HPDE6-E6E7 (cell line): ENCODE results near the gene APEX1.
A peak's percentile ranks its signal among the peaks of the same experiment; 100 is the strongest.
"Not testable (repeated sequence)": the region's sequence is repeated elsewhere in the genome, so short reads cannot be mapped to it uniquely, and the experiment has no call there.

Source experiments
- DNase-seq: peaks from one replicate; pipeline ENCODE4 v3.0.0; 2011; ENCODE audit warnings: missing footprints; ENCODE audit errors: extremely low spot score

The APEX1 gene

DNA sequence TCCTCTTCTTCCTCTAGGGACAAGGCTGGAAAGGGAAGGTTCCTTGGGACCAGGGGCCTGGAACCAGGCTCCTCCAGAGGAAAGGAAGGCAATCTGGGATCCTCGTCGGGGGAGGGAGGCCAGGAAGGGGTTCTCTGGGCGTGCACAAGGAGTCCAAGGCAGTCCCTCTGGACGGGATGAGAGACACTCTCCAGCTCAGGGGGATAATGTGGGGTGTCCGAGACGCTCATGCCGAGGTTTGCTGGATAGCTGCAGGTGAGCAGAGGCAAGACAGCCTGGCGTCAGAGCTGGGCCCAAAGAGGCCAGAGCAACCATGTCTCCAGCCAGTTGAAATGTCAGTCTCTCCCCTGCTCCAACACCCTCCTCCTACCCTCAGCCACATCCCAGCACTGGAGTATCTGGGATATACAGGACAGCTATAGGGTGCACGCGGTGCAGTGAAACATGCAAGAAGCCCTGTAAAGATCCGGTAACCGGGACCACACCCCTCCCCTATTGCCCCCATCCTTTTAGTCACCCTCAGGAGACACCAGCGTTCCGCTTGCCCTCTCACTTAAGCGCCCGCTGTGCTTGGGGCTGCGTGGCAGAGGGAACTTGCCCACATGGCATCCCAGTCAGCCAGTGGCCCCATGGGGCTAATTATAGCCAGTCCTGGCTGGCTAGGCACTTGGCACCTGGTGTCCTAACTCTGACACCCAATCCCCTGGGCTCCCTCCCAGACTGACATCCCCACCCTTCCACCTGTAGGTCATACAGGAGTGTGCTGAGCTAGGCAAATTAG is 19.3 kb upstream of the APEX1 start, which contains the start of gene KLHL33:
Gene KLHL33, minus strand, starts transcription at position 585 of the 781 bp plus-strand sequence. Its CDS starts 355 bp downstream, at position 230.
- no peak for DNase-seq

DNA sequence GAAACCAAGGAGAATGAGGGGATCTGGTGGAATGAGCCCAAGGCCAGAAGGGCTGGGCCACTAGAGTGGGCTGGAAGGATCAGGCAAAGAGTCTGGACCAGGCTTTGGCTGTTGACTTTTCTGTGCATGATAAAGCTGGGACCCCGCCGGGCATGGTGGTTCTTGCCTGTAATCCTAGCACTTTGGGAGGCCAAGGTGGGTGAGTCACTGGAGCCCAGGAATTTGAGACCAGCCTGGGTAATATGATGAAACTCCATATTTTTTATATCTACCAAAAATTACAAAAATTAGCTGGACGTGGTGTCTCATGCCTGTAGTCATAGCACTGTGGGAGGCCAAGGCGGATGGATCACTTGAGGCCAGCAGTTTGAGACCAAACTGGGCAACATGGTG is 18.7 kb upstream of the APEX1 start:
- no peak for DNase-seq

DNA sequence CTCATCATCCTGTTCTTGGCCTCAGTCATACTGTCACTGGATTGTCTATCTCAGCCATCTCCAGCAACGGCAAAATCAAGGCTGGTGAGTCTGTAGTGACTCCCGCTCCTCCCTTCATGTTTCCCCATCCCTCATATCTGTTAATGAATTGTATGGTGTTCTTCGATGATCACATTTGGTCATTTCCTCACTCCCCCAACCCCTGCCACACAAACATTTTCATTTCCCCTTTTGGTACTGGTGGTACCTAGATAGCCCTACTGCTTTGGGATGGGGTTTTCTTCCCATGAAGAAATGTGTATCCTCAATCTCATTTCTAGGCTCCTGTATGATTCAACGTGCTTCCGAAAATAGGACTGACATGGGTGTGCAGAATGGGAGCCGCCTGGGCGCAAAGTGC is 16.4 kb upstream of the APEX1 start:
- DNase-seq, result no peak

DNA sequence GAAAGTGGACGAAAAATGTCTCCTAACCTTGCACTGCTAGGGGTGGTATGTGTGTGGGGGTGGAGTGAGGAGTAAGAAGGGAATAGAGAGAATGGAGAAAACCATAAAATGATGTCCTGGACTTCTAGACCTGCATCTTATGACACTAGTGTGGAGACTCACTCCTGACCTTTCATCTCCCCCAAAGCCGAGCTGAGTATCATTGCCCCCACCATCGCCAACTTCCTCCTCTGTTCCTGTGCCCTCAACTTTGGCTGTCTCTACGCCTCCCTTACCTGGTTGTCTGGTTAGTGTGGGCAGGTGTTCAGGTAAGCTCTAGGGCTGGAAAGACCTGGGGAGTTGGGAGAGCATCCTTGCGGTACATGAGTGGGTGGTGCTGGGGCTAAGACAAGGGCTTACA is 14.6 kb upstream of the APEX1 start:
- DNase-seq, result no peak

DNA sequence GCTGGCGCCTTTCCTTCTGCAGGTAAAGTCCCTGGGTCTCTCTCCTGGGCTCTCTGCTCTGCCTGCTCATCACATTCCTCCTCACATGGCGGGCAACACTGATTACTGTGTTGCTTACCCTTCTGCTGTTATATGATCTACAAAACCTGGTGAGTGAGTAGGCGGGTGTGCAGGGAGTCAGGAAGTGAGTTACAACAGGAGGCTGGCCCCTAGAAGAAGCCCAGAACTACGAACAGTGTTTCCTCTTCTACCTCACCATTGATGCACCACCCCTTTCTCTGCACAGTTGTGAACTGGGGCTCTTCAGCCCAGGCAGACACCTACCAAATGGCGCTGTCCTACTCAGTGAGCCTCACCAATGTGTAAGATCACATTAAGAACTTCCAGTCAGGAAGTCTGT is 14.1 kb upstream of the APEX1 start:
- no peak for DNase-seq

DNA sequence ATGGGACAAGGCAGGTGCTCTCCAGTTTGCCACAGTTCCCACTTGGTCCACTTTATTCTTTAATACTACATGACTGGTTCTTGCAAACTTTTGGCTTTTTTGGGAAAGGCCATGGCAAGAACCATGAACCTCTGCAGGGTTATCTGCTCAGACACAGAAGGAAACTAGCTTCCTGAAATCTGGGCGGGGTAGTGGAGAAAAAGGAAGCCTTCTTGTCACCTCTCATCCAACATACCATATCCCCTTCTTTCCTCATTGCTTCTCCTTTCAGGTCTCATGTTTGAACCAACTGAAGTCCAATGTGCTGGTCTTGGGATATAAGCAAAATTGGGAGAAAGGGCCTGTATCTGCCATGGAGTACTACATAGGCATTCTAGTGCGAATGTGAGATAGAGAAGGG is 13.6 kb upstream of the APEX1 start:
- DNase-seq, result no peak

DNA sequence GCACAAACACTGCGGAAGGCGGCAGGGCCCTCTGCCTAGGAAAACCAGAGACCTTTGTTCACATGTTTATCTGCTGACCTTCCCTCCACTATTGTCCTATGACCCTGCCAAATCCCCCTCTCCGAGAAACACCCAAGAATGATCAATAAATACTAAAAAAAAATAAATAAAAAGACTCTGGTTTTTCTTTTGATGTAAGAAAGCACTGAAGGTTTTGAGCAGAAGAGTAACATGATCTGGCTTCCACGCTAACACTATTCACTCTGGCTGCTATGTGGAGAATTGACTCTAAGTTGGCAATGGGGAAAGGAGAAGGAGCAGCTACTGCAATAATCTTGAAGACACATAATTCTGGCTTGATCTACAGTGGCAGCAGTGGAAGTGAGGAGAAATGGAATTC is 11.4 kb upstream of the APEX1 start:
- DNase-seq, result not testable (repeated sequence)

DNA sequence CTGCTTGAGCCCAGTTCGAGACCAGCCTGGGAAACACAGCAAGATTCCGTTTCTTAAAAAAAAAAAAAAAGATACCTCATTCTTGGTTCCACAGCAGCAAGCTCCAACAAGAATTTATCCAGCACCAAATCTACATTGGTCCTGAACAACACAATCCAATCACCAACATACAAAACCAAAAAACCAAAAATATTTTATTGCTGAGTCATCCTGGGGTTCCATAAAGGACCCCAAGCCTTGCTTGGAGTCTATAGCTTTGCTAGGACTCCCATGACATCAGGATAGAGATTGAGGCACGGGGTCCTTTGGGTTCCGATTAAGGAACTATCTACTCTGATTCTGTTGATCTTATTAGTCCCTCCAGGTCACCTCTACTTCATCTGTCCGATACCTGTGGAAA is 8.1 kb upstream of the APEX1 start:
- no peak for DNase-seq

DNA sequence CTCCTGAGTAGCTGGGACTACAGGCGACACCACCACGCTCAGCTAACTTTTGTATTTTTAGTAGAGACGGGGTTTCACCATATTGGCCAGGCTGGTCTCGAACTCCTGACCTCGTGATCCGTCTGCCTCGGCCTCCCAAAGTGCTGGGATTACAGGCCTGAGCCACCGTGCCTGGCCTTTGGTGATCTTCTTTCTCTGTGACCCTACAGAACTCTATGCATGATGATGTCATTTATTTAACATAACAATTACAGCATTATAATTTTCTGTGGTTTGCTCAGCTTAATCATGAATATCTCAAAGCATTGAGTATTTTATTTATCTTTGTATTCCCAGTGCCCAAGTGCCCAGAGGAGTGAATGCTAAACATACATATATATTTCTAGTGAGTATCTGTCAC is 2.2 kb upstream of the APEX1 start:
- DNase-seq, result not testable (repeated sequence)

DNA sequence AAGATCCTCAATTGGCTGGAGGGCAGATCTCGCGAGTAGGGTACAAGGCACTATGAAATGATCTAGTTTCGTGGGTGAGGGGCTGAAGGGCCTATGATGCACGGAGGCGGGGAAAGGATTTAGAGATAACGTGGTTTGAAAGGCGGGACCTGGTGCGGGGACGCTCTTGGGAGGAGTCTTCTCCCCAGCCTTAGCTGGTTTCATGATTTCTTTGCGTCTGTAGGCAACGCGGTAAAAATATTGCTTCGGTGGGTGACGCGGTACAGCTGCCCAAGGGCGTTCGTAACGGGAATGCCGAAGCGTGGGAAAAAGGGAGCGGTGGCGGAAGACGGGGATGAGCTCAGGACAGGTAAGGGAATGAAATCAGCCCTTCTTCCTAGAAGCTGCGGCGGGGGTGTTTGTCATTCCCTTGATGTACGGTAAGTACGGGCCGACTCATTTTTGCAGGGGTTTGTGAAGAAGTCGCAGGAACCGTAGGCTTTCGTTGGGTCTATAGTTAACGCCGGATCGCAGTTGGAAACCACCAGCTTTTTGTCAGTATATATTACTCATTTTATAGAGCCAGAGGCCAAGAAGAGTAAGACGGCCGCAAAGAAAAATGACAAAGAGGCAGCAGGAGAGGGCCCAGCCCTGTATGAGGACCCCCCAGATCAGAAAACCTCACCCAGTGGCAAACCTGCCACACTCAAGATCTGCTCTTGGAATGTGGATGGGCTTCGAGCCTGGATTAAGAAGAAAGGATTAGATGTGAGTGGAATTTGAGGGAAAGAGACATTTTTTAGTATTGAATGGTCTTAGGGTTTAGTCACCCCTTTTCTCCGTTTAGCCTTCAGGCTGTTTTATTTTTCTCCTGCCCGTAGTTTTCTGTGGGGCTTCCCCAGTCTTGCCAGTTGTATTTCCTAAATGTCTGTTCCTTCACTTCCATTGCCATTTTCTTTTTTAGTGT is 602 bp downstream of the APEX1 start:
- no peak for DNase-seq

DNA sequence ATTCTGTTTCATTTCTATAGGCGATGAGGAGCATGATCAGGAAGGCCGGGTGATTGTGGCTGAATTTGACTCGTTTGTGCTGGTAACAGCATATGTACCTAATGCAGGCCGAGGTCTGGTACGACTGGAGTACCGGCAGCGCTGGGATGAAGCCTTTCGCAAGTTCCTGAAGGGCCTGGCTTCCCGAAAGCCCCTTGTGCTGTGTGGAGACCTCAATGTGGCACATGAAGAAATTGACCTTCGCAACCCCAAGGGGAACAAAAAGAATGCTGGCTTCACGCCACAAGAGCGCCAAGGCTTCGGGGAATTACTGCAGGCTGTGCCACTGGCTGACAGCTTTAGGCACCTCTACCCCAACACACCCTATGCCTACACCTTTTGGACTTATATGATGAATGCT is 1.9 kb downstream of the APEX1 start:
- no peak for DNase-seq

DNA sequence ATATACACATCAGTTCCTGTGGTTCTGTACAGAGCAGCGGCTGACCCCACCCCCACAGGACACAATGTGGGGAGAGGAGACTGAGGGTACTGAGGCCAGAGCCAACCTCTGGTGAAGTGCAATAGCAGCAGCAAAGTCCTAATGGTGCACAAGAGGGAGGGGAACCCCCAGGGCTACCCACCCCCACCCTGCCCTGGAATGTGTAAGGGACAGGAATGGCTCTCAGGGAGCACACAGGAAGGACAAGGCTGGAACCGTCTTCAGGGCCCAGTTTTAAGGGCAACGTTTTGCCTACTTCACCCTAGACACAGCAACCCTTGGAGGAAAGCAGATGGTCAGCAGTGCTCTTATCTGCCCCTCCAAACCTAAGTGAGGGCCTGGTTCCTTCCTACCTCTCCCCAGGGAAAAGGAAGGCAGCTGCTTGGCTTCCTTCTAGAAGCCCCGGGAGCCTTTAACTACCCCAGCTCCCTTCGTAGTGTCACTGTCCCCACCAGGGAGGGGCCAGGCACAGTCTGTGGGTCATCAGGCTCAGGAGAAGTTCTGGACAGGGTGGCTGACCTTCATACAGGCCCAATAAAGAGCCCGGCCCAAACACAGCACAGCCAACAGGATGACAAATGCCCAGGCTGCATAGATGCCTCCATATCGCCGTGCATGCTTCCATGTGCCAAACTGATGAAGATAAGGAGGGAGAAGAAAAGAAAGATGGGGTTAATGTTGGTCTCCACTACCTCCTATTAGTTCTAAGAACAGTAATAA is 3.2 kb downstream of the APEX1 start:
- no peak for DNase-seq

DNA sequence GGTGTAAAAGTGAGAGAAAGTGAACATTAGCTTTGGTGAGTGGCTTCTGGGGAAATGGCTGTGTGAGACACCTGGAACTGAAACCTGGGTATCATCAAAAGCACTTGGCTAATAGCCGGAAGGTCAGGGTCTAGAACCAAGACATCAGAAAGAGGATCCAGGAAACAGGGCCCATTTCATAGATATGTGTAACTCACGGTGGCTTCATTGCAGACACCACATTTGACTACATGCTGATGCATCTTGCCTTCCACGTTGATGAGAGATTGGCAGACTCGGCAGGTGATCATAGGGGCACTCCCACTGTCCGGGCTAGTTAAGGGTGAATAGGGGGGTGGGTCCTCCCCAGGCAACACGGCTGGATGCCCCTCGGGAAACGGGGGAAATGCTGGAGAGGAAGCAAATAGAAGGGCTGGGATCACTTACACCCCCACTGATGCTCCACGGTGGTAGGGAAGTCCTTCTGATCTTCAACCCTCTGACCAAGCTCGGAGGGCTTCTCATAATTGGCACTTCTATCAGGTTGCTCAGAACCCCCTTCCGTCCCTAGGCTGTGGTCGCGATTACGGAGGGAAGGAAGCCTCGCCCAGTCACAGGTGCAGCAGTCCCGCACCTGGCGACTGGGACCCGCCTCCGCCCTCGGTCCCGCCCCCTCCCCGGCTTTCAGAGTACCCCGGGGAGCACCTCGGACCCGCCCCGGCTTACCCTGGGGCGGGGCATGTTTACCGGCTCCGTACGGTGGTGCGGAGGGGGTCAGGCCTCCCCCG is 5.6 kb downstream of the APEX1 start:
- no peak for DNase-seq

DNA sequence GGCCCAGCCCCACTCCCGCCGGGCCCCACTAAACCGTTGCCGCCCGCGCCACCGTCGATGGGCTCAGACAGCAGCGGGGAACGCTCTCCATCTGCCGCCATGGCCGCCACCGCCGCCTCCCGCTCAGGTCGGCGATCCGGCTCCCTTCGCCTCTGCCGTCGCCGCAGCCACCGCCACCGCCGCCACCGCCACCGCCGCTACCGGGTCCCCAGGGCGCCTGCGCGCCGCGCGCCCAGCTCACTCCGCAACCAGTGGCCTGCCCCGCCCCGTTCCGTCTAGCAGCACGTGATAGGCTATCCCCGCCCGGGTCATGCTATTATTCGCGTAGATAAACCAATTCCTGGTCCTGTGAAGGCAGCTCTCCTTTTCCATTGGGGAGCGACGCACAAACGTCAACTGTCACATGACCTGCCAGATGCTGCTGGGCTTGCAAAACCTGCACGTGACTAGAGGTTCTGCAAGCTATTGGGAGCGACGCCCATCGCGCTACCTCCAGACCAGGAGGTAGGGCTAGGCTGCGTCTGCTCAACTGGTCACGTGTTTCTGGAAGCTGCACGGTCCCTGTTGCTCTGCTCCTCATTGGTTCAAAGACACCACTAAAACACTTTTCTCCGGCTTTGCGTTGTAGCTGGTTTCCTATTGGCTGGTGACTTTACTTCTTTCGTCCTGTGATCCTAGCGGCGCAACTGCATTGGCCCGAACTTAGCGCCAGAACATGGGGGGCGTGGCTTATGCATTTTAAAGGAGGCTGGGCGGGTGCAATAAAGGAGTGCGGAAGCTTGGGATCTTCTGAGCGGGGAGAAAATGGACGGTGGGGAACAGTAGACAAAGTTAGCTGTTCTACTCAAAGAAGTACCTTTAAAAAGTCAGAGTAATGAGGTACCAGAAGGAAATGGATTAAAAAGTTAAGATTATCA is 6.5 kb downstream of the APEX1 start, which contains the start of gene PIP4P1:
Gene PIP4P1, minus strand, starts transcription at position 210 of the 917 bp plus-strand sequence. Its CDS starts 109 bp downstream, at position 101.
- peak; percentile 91 for DNase-seq

DNA sequence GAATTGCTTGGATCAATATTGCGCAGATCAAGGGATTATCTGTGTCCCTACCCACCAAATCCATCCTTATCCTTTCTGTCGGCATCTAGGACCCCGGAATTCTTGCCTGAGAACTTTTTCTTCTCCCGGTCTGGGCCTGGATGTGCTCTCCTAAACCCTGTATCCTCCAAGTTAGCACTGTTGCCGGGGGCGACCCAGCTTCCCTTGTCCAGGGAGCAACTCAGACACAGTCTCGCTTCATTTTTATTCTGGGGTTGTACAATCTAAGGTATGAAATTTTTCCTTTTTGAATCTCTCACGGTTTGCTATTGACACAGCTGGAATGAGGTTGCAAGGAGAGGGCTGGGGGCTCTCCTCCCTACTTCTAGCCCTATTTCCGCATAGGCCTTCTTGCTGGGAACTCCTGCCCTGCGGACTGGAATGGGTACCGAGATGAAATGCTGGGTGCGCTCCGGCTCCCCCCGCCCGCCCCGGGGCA is 13.8 kb downstream of the APEX1 start:
- DNase-seq, result no peak

DNA sequence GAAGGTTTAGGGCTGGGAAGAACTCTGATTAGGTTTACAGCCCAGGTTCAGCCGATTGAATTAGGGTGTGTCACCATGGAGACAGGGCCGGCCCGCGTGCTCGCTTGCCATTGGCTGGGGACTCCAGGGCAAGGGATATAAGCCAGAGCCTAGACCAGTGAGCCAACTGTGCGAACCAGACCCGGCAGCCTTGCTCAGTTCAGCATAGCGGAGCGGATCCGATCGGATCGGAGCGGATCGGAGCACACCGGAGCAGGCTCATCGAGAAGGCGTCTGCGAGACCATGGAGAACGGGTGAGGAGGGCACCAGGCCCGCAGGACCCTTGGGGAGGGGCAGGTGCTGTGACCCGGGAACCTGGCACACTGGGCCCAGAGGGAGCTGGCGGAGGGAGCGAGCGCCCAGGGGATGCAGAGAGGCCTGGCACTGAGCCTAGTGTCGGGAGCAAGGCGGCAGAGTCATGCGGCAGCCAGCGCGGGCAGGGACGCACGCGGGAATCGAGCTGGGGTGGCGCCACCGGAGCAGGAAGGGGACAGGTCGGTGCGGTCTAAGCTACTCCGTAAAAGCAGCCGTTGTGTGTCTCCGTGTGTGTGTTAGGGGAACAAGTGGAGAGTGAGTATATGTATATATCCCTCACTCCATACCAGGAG is 14.3 kb downstream of the APEX1 start, which contains the start of gene PNP:
Gene PNP, plus strand, starts transcription at position 165 of the 648 bp plus-strand sequence. Its CDS starts 119 bp downstream, at position 284.
- DNase-seq, result peak; percentile 98

DNA sequence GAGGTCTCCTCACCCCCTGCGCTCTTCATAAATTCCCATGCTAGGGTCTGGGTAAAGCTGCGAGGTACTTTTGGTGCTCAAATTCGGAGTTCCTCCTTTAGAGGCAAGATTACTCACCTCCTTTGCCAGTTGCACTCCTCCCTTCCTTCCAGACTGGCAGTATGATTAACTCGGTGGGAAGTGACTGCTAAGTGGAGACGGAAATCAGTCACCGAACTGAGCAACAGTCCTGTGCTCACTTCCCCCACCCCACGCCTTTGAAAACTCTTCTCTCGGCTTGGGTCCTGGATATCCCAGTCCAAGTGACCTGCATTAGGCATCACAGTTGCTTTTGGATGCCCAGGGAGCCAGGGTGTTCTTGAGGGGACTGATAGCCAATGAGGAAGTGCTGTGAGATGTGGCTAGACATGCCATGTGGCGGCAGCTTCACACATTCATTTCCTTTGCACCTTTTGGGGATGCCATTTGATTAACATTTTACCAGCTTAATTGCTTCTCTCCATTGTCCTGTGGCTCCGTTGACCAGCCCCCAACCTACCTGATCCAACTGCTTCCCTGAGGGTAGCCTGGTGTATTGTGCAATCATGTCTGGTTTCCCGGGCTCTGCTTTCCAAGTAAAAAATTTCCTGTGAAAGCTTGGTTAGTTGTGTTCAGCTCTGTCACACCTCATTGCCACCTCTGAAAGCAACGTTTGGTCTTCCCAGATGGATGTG is 15.0 kb downstream of the APEX1 start:
- DNase-seq, result peak; percentile 82

DNA sequence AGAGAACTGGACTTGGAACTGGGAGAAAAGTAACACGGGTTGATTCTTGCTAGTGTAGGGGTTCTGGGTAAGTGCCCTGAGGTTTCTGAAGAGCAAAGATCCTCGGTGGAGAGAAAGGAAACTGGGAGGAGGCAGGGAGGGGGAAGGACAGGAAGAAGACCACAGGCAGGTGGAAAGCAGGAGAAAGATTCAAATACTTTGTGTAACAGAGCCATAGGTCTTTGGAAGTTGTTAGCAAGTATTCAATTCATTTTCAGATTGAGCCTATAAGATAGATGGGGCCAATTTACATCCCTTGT is 15.5 kb downstream of the APEX1 start:
- DNase-seq, result peak; percentile 20
